Tibial nerve (tissue), 4 donors: Measurements from ENCODE around the gene TYMP. TPM values are rescaled to one million over a fixed set of nuclear protein-coding genes. Genes with fewer than 3 reads are reported as not detected.

Experiments used
- DNase-seq, 2 donors: peaks; one replicate each; pipeline ENCODE4 v3.0.0-alpha.2; 2019; ENCODE audit warnings: low spot score in 2 of 2
- H3K27ac ChIP-seq, 4 donors: fragments of 200-600 bp; sonication (generic) in 3 of 4; one replicate each; pipeline ENCODE4 v1.5.1; 2017 to 2019; ENCODE audit warnings: mild to moderate bottlenecking in 1 of 4
- H3K27me3 ChIP-seq, 2 donors: fragments of 200-600 bp; sonication (generic) in 1 of 2; one replicate each; pipeline versions ENCODE4 v1.5.1 to v1.6.0; 2017 to 2019
- H3K36me3 ChIP-seq, 3 donors: fragments of 200-600 bp; sonication (generic); one replicate each; pipeline ENCODE4 v1.5.1; 2018 to 2019
- H3K4me1 ChIP-seq, 4 donors: fragments of 200-600 bp; sonication (generic) in 3 of 4; one replicate each; pipeline ENCODE4 v1.5.1; 2017 to 2019
- H3K4me3 ChIP-seq, 4 donors: fragments of 200-600 bp; sonication (generic) in 3 of 4; one replicate each; pipeline ENCODE4 v1.5.1; 2017 to 2019; ENCODE audit warnings: mild to moderate bottlenecking in 1 of 4, moderate library complexity in 1 of 4
- H3K9me3 ChIP-seq, 4 donors: fragments of 200-600 bp; sonication (generic) in 3 of 4; one replicate each; pipeline ENCODE4 v1.5.1; 2017 to 2019
- CTCF ChIP-seq, 5 experiments: fragments of 200-600 bp in 3 of 5; fragments of 450-650 bp in 2 of 5; sonication (generic) in 3 of 5; IDR thresholded peaks; one replicate each; pipeline ENCODE4 v1.5.1; 2016 to 2019; ENCODE audit warnings: antibody characterized with exemption in 5 of 5, mild to moderate bottlenecking in 3 of 5, moderate library complexity in 2 of 5
- EP300 ChIP-seq, 2 donors: sonication (generic); formaldehyde crosslinking; IDR thresholded peaks; one replicate each; pipeline ENCODE4 v1.6.1; 2017; ENCODE audit warnings: antibody characterized with exemption in 2 of 2, mild to moderate bottlenecking in 1 of 2
- POLR2A ChIP-seq, 2 donors: fragments of 450-650 bp; IDR thresholded peaks; one replicate each; pipeline ENCODE4 v1.6.1; 2017; ENCODE audit warnings: antibody characterized with exemption in 2 of 2, mild to moderate bottlenecking in 2 of 2, moderate library complexity in 2 of 2
- WGBS, 2 donors: methylation state at CpG; one replicate each; pipeline ENCODE4 v1.1.5; 2018; 5-methylcytosine and 5-hydroxymethylcytosine counted together
- total RNA-seq, 4 donors: library from RNA; depleted of rRNA; stranded (reverse); fragments of >200 nt; gene quantifications; one replicate each; pipeline ENCODE4 v1.1.0, GENCODE V29; 2016

TYMP gene
- total RNA-seq, 4 donors from 2014 or later: 33.1 to 239 (median 60.3) TPM

GRCh38 chr22:50519151-50519550 is 10.7 kb downstream of the TYMP start:
- Histone ChIP-seq H3K4me1 (peaks cover 0 to 6% (median 4%) of the 10 kb centered on the region in 4 donors), H3K27me3 (no peaks in the 10 kb centered on the region), H3K9me3 (no peaks in the 10 kb centered on the region), H3K36me3 (peaks cover 0 to 95% (median 54%) of the 10 kb centered on the region in 3 donors), H3K27ac (no peak overlapping the region), H3K4me3 (no peak overlapping the region)
- DNase-seq: no peak
- TF ChIP-seq EP300 (IDR thresholded peaks at IDR 0.05) (no peak), CTCF (IDR thresholded peaks at IDR 0.05) (no peak), POLR2A (IDR thresholded peaks at IDR 0.05) (no peak)
- 89 to 95% methylated on average over 4 to 8 of the region's 8 CpGs for WGBS, 2 donors

GRCh38 chr22:50518606-50519005 is 11.2 kb downstream of the TYMP start:
- DNase-seq: no peak
- Histone ChIP-seq H3K27me3 (no peaks in the 10 kb centered on the region), H3K4me3 (no peak overlapping the region), H3K9me3 (no peaks in the 10 kb centered on the region), H3K4me1 (peaks cover 0 to under 1% (median 0%) of the 10 kb centered on the region in 4 donors), H3K27ac (no peak overlapping the region), H3K36me3 (peaks cover 0 to 90% (median 52%) of the 10 kb centered on the region in 3 donors)
- TF ChIP-seq POLR2A (IDR thresholded peaks at IDR 0.05): no peak
- no peak for TF ChIP-seq EP300 (IDR thresholded peaks at IDR 0.05)
- no peak for TF ChIP-seq CTCF (IDR thresholded peaks at IDR 0.05)
- 83 to 93% methylated on average over 7 of the region's 7 CpGs for WGBS, 2 donors

GRCh38 chr22:50517495-50518260 is 12.1 kb downstream of the TYMP start:
- 82 to 84% methylated on average over 18 to 19 of the region's 20 CpGs for WGBS, 2 donors
- TF ChIP-seq EP300 (IDR thresholded peaks at IDR 0.05) (no peak), CTCF (IDR thresholded peaks at IDR 0.05) (no peak)
- H3K9me3 ChIP-seq: no peaks in the 10 kb centered on the region
- H3K4me1 ChIP-seq: no peaks in the 10 kb centered on the region
- no peaks in the 10 kb centered on the region for H3K27me3 ChIP-seq
- peaks cover 0 to 80% (median 45%) of the 10 kb centered on the region in 3 donors for H3K36me3 ChIP-seq
- H3K27ac ChIP-seq: no peak overlapping the region
- DNase-seq: no peak
- no peak overlapping the region for H3K4me3 ChIP-seq

GRCh38 chr22:50516891-50517290 is 12.9 kb downstream of the TYMP start:
- Histone ChIP-seq H3K4me3 (no peak overlapping the region), H3K9me3 (no peaks in the 10 kb centered on the region), H3K27ac (no peak overlapping the region), H3K36me3 (peaks cover 0 to 73% (median 37%) of the 10 kb centered on the region in 3 donors), H3K27me3 (no peaks in the 10 kb centered on the region), H3K4me1 (no peaks in the 10 kb centered on the region)
- WGBS, 2 donors: 78 to 81% methylated on average over 16 of the region's 16 CpGs
- TF ChIP-seq CTCF (IDR thresholded peaks at IDR 0.05) (no peak), EP300 (IDR thresholded peaks at IDR 0.05) (no peak), POLR2A (IDR thresholded peaks at IDR 0.05) (no peak)
- DNase-seq: no peak

- no peak for DNase-seq
- WGBS, 2 donors: 81 to 82% methylated on average over 8 of the region's 8 CpGs
- Histone ChIP-seq H3K4me1 (no peaks in the 10 kb centered on the region), H3K9me3 (no peaks in the 10 kb centered on the region), H3K27ac (no peak overlapping the region), H3K36me3 (peaks cover 0 to 64% (median 33%) of the 10 kb centered on the region in 3 donors), H3K4me3 (no peak overlapping the region), H3K27me3 (no peaks in the 10 kb centered on the region)
- TF ChIP-seq EP300 (IDR thresholded peaks at IDR 0.05) (no peak), CTCF (IDR thresholded peaks at IDR 0.05) (no peak), POLR2A (IDR thresholded peaks at IDR 0.05) (no peak)
These were observed 13.7 kb downstream of the TYMP start for GRCh38 chr22:50516068-50516467.
